ENCODE measurements around the gene TRPC4AP.

The TRPC4AP gene

GRCh38 chr20:34987288-34988190 lies 105.1 kb downstream of the TRPC4AP start:
- DNase-seq (ENCODE audit: low read depth in 2 of 2), result no peak

DNA sequence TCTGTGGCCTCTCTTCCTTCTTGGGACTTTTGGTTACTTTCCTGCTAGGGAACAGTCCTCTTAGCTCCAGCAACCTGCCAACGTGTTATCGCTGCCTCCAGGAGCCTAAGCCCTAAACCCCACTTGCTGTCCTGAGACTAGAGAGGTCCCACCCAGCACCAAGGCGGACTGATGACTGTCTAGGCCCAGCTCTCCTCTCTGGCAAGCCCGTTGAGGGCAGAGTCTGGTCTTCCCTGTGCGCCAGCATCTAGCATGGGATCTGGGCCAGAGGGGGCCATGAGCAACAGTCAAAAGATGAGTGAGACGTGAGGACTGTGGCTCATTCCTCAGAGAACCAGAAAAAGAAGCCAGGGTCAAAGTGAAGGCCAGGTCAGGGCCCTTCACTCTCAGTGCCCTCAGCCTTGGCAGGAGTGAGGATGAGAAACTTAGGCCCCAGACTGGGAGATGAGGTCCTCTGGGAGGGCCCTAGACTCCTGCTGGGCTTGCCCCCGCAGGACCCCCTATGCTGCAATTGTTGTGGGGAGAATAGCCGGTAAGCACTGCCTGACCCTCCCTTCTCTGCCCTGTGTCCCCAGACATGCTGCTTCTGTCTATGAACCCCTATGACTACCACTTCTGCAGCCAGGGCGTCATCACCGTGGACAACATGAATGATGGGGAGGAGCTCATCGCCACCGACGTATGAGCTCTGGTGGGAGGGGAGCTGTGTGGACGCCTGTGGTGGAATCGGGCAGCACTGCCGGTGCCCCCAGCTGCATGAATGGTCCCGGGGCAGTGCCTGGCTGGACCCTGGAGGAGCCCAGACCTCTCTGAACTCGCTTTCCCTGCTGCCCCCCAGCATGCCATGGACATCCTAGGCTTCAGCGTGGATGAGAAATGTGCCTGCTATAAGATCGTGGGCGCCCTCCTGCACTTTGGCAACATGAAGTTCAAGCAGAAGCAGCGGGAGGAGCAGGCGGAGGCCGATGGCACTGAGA lies 106.0 kb downstream of the TRPC4AP start:
- no peak for DNase-seq (ENCODE audit: low read depth in 2 of 2)

DNA sequence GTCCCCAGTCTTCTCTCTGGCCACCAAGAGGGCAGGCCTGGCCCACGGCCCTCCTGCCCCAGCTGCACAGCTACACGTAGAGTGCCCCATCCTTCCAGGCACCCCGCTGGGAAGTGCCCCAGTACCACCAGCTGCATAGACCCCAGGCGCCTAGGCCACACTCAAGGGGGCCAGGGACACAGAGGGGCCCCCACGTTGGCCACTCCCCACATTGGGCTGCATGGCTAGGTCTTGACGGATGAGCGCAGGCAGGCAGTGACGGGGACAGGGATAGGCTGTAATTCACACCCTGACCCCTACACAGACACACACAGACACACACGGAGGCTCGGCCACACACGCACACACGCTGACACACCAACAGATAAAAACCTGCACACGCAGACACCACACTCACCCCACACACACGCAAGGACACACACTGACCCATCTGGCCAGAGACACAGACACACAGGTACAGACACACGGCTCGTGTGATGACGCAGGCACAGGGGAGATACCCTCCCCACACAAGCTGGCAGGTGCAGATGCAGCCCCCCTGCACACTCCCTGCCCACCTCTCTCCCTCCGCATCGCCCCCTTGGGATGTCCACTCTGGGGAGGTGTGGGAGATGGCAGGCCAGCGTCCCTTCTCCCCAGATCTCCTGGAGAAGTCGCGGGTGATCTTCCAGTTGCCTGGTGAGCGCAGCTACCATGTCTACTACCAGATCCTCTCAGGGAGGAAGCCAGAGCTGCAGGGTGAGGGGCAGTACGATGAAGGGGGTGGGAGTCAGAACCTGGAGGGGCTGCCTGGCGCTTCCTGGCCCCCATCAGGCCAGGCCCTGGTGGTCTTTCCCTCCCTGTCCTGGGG lies 106.9 kb downstream of the TRPC4AP start:
- DNase-seq (ENCODE audit: low read depth in 2 of 2), result no peak

- no peak for DNase-seq (ENCODE audit: low read depth in 2 of 2)
Observed at GRCh38 chr20:34984756-34985261, 107.8 kb downstream of the TRPC4AP start.

DNA sequence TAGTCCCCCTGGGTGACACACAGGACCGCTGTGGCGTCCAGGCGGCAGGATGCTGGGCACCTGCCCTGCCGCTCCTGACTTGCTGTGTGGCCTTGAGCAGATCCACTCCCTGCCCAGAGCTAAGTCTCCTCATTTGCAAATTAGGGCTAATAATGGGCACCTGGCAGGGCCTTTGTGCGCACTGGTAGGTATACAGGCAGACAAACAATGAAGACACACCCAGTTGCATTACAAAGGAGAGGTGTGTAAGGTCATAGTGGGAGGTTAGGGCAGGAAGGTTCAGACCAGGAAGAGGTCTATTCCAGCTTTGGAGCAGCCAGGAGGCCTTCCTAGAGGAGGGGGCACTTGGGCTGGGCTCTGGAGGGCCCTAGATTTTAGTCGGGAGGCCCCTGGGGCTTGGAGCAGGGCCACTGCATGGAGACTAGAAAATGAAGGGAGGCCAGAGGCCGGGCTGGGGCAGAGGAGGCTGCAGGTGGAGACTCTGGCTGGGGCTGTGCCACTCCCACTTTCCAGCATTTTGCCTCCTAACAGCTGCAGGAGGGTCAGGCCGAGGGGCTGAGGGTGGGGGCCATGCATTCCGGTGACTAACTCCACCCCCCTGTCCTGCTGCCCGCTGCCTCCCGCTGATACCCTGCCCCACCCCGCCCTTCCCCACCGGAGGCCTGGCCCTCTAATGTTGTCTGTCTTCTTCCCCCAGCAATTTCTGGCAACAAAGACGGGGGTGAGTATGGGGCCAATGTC lies 108.4 kb downstream of the TRPC4AP start:
- DNase-seq (ENCODE audit: low read depth in 2 of 2), result no peak

GRCh38 chr20:34983089-34983820 lies 109.4 kb downstream of the TRPC4AP start:
- DNase-seq (ENCODE audit: low read depth in 2 of 2), result no peak

DNA sequence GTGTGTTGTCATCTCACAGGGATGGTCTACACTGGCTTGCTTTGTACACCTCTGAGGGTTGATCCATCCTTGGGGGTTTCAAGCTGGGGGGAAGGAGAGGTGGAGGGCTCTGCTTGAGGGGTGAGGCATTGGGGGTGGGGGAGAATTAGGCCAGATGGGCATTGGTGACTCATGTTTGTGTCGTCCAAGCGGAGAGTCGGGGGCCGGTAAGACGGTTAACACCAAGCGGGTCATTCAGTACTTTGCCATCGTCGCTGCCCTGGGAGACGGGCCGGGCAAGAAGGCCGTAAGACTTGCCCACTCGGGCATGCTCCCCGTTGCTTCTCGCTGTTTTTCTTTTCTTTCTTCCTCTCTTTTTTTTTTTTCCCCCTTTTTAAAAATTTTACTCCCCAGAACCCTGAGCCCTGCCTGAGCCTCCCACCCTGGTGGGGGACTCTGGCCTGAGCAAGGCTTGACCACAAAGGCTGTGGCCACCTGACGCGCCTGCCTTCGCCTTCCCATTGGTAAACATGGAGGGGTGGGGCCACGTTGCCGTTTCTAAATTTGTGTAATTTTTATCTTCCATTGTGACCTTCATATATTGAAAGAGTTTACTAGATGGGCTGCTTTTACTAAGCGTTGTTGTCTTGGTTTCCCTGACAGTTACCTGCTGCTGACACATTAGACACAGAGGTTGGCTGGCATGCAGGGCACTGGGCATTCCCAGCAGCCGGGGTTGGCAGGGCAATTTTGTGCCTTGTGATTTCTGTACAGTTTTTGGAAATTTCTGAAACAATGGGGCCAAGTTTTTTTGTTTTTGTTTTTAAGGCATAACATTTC lies 110.1 kb downstream of the TRPC4AP start:
- DNase-seq (ENCODE audit: low read depth in 2 of 2), result no peak

DNA sequence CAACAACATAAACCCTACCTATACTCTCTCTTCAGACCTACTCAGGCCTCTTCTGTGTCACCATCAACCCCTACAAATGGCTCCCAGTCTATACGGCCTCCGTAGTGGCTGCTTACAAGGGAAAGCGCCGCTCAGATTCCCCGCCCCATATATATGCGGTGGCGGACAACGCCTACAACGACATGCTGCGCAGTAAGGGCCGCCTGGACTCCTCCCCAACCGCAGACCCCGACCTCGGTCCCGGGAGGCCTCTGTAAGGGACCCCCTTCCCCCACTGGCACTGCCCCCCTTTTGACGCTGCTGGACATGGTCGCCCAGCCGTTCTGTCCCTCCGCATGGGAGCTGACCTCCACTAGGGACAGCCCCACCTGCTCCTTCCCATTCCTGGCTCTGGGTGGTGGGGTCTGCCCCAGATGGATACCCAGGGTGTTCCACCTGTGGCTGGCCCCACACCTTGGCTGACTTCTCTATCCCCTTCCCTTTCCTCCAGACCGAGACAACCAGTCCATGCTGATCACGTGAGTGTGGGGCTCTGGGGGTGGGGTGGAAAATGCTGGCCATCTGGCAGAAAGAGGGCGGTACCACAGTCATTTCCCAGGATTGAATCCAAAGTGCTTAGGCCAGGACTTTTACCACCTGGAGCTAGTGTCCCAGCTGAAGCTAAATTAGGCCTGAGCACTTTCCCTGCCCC lies 111.9 kb downstream of the TRPC4AP start:
- DNase-seq (ENCODE audit: low read depth in 2 of 2), result no peak

DNA sequence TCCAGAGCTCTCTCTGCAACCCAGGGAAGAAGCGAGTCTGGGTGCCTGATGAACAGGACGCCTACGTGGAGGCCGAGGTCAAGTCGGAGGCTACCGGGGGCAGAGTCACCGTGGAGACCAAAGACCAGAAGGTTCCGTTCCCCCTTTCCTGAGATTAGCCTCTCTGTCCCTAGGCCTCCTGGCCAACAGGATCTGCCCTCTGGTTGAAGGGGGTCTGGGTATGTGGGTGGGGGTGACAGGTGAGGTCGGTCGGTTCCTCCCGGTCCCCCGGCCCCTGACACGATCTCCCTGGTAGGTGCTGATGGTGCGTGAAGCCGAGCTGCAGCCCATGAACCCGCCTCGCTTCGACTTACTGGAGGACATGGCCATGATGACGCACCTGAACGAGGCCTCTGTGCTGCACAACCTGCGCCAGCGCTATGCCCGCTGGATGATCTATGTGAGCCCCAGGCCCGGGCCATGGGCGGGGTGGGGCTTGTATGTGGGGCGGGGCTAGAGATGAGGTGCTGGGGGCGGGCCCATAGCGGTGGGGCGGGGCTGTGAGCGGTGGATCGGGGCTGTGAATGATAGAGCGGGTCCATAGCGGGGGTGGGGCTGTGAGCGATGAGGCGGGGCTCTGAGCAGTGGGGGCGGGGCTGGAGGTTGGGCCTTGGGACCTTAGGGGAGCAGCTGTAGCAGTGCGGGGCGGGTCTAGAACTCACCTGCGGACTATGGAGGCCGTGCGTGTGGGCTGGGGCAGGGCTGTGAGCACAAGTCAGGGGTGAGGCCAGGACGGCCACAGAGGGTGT lies 113.0 kb downstream of the TRPC4AP start:
- no peak for DNase-seq (ENCODE audit: low read depth in 2 of 2)

DNA sequence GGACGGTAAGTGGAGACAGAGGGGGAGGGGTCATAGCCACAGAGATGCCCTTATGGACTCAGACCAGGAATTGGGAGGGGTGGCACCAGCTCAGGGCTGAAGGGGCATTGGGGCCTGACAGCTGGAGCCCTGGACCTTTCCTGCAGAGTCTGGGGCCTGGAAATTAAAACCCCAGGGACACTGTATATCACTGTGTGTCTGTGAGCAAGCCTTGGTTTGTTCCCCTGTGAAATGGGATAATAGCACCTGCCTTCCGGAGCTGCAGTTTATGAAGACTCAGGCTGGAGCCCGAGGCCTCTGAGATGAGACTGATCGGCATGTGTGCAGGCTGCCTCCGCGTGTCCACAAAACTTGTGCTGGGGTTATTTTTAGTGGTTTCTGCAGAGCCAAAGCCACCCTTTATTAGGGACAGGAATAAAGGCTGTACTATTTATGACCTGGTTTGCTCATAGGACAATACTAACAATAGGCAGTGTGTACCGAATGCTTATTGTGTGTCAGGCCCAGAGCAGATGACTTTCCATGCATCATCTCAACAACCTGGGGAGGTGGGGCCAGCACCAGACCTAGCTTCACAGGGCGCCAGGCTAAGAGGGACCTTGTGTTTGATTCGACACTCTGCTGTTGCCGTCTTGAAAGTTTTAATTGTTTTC lies 114.4 kb downstream of the TRPC4AP start:
- no peak for DNase-seq (ENCODE audit: low read depth in 2 of 2)

DNA sequence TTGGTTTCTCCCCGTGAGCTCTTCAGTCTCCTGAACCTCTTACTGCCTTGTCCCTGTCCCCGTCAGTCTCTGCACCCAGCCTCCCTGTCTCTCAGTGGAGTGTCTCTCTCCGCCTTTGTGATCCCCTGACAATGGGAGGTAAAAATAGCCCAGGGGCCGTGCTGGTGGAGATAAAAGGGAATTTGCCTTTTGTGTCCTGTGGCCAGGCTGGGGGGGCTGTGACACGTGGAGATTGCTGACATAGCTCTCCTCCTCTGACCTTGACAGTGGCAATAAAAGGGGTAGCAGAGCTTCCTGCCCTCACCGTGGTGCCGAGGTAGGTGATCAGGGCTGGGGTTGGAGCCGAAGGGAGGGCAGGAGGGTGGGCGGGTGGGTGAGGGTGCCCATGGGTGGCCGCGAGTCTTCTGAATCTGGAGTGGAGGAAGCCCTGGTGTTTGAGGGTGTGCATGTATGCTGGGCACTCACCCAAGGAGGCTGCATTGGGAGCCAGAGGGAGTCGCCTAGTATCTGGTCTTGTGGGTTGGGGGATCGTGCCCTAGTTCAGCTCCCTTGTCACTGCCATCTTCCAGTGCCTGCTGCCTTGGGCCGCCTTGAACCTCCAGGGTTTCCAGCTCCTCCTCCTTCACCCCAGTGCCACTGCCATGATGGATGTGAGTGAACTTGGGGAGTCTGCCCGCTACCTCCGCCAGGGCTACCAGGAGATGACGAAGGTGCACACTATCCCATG lies 115.1 kb downstream of the TRPC4AP start:
- no peak for DNase-seq (ENCODE audit: low read depth in 2 of 2)

DNA sequence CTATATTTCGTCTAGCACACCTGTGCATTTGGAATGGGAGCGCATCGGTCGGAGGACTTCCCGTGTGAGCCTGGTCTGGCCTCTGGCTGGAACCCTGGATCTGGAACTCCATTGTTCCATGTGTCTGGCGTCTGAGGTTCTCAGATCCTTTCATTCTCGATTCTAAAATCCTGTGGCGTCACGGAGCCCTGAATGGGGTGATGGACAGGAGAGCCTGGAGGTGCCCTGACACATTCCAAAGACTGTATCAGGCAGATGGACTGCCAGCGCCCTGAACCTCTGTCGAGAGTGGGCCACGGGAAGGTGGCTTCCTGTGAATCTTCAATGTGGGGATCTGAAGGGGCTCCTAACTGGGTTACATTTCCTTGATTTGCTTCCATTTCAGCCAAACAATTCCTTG lies 116.3 kb downstream of the TRPC4AP start:
- no peak for DNase-seq (ENCODE audit: low read depth in 2 of 2)

GRCh38 chr20:34974246-34974645 lies 118.4 kb downstream of the TRPC4AP start:
- no peak for DNase-seq (ENCODE audit: low read depth in 2 of 2)

GRCh38 chr20:34971561-34972235 lies 120.9 kb downstream of the TRPC4AP start:
- DNase-seq (ENCODE audit: low read depth in 2 of 2), result no peak

GRCh38 chr20:34970846-34971560 lies 121.6 kb downstream of the TRPC4AP start:
- no peak for DNase-seq (ENCODE audit: low read depth in 2 of 2)
